IPS-15b (cell line): ENCODE results near the gene NR4A3.

Source experiments
- H3K27me3 ChIP-seq: one replicate; pipeline ENCODE4 v1.6.1; 2013; ENCODE audit warnings: low read length; ENCODE audit not compliant: control insufficient read depth, insufficient read depth
- H3K36me3 ChIP-seq: one replicate; pipeline ENCODE4 v1.6.1; 2013; ENCODE audit warnings: low read length; ENCODE audit not compliant: control insufficient read depth, insufficient read depth
- H3K4me1 ChIP-seq: one replicate; pipeline ENCODE4 v1.6.1; 2013; ENCODE audit warnings: mild to moderate bottlenecking, low read length; ENCODE audit not compliant: control insufficient read depth, insufficient read depth
- H3K4me3 ChIP-seq: one replicate; pipeline ENCODE4 v1.5.1; 2013; ENCODE audit warnings: low read depth, low read length
- H3K9ac ChIP-seq: one replicate; pipeline ENCODE4 v1.6.1; 2013; ENCODE audit warnings: low read depth, mild to moderate bottlenecking, low read length
- H3K9me3 ChIP-seq: one replicate; pipeline ENCODE4 v1.6.1; 2013; ENCODE audit warnings: mild to moderate bottlenecking, low read length; ENCODE audit not compliant: control insufficient read depth, insufficient read depth

The NR4A3 gene

DNA sequence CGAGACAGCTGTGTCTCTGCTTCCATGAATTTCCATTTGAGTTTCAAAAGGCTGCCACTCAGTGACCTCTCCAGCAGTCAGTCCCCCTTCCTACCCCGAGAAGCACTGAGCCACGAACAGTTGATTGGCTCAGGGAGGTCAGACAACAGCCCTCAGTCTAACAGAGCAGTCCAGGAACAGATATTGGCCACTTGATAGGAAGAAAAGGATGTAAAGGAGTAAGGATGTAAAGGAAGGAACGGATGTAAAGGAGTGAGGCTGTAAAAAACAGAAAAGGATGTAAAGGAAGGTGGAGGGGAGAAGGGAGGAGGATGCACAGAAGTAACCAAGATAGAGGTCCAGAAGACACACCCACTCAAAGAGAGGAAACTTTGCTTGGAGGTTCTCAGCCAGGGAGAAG lies 3.2 kb upstream of the NR4A3 start:
- Histone ChIP-seq H3K4me1 (peaks cover 14% of the 10 kb centered on the region), H3K9me3 (no peaks in the 10 kb centered on the region), H3K4me3 (peak overlapping the region; percentile 86), H3K9ac (no peak overlapping the region), H3K27me3 (peaks cover 24% of the 10 kb centered on the region), H3K36me3 (no peaks in the 10 kb centered on the region)

DNA sequence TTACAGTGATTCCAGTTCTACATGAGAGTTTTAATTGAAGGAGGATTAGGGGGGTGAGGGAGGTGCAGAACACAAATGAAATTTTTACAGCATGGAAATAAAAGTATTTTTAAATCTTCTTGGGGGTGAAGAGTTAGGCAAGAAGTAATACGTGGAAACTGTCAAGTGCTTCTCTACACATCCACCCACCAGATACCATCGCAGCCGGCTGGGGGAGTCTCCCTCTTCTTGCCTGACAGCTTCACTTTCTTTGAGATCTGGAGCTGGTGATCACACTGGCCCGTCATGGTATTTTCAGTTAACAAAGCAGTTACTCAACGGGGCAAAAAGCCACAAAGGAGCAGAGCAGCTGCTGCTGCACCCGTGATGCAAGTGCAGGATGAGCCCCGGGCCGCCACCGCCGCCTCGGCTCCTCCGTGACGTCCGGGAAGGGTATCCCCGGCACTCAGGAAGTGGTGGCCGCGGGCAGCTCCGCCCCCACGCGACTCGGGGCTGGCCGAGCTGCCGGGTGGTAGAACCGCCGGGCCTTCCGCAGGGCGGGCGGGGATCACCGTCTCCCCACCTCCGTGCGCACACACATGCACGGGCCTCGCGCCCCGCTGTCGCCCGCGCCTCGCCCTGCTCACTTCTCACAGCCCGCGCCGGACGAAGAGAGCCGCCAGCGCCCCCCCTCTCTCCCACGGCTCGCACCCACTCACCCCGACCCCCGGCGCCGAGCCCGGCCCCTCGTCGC lies 2.4 kb upstream of the NR4A3 start:
- peaks cover 12% of the 10 kb centered on the region for H3K4me1 ChIP-seq
- no peak overlapping the region for H3K9ac ChIP-seq
- H3K9me3 ChIP-seq, result no peaks in the 10 kb centered on the region
- peaks cover 32% of the 10 kb centered on the region for H3K27me3 ChIP-seq
- peak overlapping the region; percentile 86 for H3K4me3 ChIP-seq
- H3K36me3 ChIP-seq, result no peaks in the 10 kb centered on the region

DNA sequence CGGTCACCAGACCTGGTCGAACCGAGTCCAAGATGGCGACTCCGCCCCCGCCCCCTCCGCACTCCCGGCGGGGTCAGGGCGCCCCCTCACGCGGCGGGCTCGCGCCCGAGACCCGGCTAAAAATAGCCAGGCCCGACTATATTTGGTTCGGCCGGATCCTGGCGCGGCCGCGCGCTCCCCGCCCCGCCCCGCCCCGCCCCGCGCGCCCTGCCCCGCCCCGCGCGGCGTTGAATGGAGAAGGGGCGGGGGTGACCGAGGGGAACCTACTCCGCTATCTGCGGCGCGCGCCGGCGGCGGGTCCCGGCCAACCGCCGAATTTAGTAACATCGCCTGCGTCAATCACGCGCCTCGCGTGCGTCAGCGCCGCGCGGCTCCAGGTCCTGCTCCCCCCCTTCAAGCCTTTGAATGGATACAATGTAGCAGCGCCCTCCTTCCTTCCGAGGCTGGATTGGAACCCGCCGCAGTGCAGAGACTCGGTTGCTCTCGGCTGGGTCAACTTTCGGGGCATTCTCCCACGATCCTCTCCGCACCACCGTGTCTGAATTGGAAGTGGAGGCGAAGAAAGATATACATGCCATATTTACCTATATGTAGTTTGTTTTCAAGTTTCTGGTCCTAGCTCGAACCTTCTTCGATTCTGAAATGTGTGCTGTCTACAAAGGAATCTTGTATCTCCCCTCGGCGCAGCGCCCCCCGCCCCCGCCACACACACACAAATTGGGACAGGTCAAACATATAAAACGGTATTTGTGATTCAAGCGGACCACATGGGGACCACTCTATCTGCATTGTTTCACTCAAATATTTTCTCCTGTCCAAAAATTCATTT lies 1.6 kb upstream of the NR4A3 start:
- Histone ChIP-seq H3K9me3 (no peaks in the 10 kb centered on the region), H3K9ac (no peak overlapping the region), H3K27me3 (peaks cover 40% of the 10 kb centered on the region), H3K4me3 (peak overlapping the region; percentile 86), H3K4me1 (peaks cover 5% of the 10 kb centered on the region), H3K36me3 (no peaks in the 10 kb centered on the region)

DNA sequence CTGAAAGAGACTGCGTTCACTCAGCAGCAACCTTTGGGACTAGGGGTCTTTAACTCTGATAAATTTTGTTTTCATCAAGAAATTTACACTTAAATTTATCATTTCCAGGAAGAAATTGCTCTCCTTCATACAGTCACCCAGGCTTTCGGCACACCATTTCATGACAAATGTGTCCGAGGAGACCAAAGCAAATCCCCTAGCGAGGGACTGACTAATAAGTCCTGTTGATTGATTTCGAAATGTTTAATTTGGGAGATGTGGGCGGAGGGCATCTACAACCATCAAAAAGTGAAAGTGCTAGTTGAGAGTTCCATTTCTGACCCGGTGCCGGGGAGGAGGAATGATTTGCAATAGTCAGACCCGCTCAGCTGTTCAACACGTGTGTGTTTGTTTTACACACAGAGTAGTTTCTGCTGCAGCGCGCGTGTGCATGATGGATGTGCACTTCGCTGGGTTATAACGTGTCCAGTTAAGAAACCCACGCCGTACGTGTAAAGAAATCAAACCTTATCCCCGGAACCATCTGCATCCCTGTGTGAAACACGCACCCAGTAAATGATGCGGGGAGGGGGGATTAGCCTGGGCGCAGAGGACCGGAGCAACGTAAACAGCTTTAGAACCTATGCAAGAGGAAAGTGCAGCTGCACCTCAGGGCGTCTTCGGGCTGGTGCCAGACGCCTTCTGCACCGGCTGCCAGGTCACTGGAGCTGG lies 845 bp upstream of the NR4A3 start:
- peaks cover 47% of the 10 kb centered on the region for H3K27me3 ChIP-seq
- peaks cover 4% of the 10 kb centered on the region for H3K4me1 ChIP-seq
- peak overlapping the region; percentile 82 for H3K4me3 ChIP-seq
- no peaks in the 10 kb centered on the region for H3K36me3 ChIP-seq
- no peaks in the 10 kb centered on the region for H3K9me3 ChIP-seq
- H3K9ac ChIP-seq, result no peak overlapping the region

DNA sequence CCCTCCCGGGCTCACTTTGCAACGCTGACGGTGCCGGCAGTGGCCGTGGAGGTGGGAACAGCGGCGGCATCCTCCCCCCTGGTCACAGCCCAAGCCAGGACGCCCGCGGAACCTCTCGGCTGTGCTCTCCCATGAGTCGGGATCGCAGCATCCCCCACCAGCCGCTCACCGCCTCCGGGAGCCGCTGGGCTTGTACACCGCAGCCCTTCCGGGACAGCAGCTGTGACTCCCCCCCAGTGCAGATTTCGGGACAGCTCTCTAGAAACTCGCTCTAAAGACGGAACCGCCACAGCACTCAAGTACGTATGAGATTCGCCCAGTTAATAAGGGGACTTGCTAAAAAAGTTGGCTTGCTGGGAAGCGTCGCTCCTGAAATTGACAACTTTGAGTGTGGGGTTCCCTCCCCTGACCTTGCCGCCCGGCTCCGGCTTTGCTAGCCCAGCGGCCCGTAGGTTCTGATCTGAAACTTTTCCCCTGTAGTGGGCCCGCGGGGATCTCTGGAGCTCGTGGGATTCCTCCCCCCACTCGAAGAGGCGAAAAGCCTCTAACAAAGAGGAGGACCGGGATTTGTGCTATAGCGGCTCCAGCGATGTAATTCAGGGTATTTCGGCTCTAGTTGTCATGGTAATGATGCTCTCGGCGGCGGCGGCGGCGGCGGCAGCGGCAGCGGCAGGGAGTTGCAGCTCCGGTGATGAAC lies 572 bp downstream of the NR4A3 start:
- Histone ChIP-seq H3K4me1 (peaks cover 4% of the 10 kb centered on the region), H3K27me3 (peaks cover 62% of the 10 kb centered on the region), H3K4me3 (peak overlapping the region; percentile 82), H3K9ac (no peak overlapping the region), H3K36me3 (no peaks in the 10 kb centered on the region), H3K9me3 (no peaks in the 10 kb centered on the region)

DNA sequence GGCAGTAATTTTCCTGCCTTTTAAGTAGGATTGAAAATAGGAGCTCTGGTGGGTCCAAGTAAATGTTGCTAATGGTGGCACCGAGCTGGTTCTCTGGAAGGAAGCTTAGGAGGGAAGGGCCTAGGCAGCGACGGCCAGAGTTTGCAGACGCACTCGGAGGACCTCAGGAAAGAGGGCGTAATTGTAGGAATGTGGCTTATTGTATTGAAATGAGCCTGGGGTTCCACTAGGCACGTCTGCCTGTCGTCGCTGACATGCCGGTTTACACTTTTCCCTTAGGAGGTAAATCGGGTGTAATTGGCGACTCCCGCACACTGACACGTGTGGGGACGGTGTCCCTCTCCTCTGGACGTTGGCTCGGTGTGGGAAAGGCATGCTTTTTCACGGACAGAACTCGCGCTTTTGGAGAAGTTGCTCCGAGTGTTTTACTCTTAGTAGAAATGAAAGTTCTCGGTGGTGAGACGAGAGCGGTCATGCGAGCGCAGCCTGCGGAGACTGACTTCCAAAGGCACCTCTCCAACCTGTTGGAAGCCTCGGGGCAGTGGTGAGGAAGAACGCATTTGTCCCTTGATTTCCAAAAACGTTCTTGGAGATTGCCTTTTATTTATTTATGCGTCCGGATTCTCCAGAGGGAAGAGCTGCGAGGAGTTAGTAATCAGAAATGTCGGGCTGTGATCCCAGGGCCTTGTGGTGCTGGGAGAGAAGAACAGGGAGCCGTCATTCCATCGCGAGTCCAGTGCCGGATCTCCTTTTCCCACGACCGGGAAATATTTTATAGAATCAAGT lies 1.3 kb downstream of the NR4A3 start:
- Histone ChIP-seq H3K4me3 (peak overlapping the region; percentile 82), H3K4me1 (peaks cover 4% of the 10 kb centered on the region), H3K9me3 (no peaks in the 10 kb centered on the region), H3K9ac (no peak overlapping the region), H3K27me3 (peaks cover 69% of the 10 kb centered on the region), H3K36me3 (no peaks in the 10 kb centered on the region)

DNA sequence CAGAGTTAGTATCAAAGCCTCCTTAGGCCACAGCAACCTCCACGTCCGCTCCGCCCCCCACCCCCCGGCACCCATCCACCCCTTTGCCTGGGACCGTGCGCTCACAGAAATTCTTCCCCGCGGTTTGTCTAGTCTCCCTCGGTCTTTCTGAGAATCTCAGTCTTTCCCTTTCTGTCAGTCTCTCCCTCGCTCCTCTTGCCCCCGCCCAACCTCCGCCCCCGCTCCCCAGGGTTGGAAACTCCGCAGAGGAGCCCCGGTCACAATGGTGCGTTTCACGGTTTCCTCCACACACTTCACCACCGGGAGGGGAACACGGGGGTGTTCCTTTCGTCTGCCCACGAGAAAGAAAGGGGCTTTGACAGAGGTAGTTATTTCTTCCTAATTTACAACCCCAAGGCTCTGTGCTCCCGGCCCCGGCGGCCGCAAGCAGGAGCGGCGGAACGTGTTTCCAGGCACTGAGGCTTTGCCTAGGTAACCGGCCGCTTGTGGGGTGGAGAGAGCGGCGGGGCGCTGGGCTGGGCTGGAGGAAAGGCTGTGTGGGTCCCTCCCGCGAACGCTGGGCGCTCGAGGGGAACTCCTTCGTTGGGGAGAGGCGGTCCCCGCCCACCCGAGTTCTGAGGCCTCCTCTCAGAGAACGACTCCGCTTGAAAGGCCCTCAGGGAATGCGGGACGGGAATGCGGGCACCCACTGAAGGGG lies 2.1 kb downstream of the NR4A3 start:
- no peaks in the 10 kb centered on the region for H3K4me1 ChIP-seq
- no peaks in the 10 kb centered on the region for H3K36me3 ChIP-seq
- no peaks in the 10 kb centered on the region for H3K9me3 ChIP-seq
- H3K9ac ChIP-seq, result peak overlapping the region; percentile 54
- peak overlapping the region; percentile 82 for H3K4me3 ChIP-seq
- H3K27me3 ChIP-seq, result peaks cover 76% of the 10 kb centered on the region

DNA sequence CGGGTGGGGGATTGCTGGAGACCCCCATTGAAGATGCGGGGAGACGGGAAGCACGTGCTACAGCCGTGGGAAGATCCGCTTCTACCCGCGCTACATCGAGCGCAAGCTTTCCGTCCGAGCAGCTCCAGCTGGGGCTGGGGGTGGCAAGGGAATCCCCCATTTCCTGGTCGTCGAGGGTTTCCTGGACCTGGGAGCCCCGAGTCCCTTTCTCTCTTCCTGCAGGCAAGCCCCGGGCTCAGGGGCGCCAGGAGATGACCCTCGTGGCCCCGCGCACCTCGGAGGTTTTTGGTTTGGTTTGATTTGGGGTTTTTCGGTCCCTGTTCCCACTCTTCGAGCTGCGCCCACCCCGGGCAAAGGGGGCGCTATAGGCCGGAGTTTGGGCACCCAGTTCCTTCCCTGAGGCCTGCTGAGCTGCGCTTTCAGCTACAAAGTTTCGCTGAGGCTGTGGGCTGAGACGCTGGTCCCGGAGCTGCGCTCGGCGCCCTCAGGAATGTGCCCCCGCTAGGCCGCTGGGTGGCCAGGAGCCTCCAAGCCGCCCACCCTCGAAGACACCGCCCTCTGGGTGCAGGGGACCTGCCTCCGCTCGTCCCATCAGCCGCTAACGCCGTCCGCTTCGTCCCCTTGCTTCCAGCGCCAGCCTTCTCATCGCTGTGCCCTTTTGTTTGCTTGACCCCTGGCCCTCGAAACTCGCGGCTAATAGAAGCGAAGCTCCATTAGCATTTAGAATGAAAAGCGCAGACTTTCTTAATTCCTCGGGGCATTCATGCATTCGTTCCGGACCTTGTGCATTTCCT lies 2.9 kb downstream of the NR4A3 start:
- Histone ChIP-seq H3K9me3 (no peaks in the 10 kb centered on the region), H3K36me3 (no peaks in the 10 kb centered on the region), H3K27me3 (peaks cover 83% of the 10 kb centered on the region), H3K4me1 (peaks cover 4% of the 10 kb centered on the region), H3K9ac (no peak overlapping the region), H3K4me3 (peak overlapping the region; percentile 82)

DNA sequence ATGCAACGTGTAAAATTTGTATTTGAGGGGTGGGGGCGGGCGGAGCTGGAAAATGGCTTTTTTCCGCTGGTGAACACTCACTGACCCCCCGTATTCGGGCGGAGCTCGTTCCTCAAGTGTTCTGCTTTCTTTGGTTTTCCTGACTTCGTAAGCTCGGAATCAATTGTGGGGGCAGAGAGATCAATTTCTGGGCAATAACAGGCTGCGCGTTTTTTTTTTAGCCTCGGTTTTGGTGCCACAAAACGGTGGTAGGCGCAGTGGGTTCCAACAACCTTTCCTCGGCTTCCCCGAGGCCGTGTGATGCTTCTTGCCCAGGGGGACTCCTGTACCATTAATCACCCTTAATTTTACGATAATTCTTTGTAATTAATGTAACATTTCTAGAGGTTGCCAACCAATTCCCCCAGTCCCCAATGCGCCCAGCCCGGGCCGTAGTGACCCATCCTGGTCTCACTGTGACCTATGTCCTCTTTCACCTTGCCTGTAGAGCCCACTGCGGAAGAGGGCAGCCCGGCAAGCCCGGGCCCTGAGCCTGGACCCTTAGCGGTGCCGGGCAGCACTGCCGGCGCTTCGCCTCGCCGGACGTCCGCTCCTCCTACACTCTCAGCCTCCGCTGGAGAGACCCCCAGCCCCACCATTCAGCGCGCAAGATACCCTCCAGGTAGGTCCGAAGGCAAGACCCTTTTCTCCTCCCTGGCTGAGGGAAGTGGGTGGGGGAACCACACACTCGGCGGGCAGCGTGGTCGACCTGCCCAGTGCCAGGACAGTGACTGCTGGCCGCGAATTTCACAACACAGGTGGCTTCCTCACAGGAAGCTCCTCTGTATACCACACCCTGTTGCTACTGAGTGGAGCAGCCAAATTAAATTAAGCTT lies 3.7 kb downstream of the NR4A3 start:
- Histone ChIP-seq H3K9ac (no peak overlapping the region), H3K4me1 (peaks cover 4% of the 10 kb centered on the region), H3K27me3 (peaks cover 89% of the 10 kb centered on the region), H3K9me3 (no peaks in the 10 kb centered on the region), H3K4me3 (peak overlapping the region; percentile 82), H3K36me3 (no peaks in the 10 kb centered on the region)
